ENCODE data around the gene GLG1.

Gene GLG1

DNA sequence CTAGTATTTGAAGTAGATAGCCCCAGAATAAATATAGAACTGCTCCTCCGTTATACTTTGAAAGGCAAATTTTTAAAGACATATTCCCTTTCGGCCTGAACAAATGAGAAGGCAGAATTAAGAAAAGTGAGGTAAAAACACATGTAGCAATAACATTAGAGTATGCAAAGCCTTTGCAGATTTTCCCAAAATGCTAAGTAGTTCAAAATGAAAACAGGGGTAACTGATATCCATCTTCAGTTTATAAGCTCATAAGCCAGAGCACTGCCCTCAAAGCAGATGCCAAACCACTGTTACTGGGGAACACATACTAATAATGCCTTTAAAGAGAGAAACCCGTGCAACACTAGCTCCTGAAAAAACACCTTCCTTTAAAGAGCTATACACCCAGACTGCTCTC, 134.4 kb downstream of the GLG1 start:
- TF ChIP-seq EGR1 (IDR thresholded peaks at IDR 0.05) (no peak), EP300 (IDR thresholded peaks at IDR 0.05; ENCODE audit: borderline replicate concordance) (no peak), CEBPB (IDR thresholded peaks at IDR 0.05) (no peak), NFIC (IDR thresholded peaks at IDR 0.05) (no peak), RAD21 (IDR thresholded peaks at IDR 0.05; ENCODE audit: low read depth) (no peak), TEAD4 (IDR thresholded peaks at IDR 0.05) (no peak), TCF12 (IDR thresholded peaks at IDR 0.05; ENCODE audit: low read depth) (no peak), ZBTB7A (IDR thresholded peaks at IDR 0.05; ENCODE audit: low read depth) (no peak), YY1 (IDR thresholded peaks at IDR 0.05; ENCODE audit: low read depth) (no peak)
- TF ChIP-seq, protein P1, sequence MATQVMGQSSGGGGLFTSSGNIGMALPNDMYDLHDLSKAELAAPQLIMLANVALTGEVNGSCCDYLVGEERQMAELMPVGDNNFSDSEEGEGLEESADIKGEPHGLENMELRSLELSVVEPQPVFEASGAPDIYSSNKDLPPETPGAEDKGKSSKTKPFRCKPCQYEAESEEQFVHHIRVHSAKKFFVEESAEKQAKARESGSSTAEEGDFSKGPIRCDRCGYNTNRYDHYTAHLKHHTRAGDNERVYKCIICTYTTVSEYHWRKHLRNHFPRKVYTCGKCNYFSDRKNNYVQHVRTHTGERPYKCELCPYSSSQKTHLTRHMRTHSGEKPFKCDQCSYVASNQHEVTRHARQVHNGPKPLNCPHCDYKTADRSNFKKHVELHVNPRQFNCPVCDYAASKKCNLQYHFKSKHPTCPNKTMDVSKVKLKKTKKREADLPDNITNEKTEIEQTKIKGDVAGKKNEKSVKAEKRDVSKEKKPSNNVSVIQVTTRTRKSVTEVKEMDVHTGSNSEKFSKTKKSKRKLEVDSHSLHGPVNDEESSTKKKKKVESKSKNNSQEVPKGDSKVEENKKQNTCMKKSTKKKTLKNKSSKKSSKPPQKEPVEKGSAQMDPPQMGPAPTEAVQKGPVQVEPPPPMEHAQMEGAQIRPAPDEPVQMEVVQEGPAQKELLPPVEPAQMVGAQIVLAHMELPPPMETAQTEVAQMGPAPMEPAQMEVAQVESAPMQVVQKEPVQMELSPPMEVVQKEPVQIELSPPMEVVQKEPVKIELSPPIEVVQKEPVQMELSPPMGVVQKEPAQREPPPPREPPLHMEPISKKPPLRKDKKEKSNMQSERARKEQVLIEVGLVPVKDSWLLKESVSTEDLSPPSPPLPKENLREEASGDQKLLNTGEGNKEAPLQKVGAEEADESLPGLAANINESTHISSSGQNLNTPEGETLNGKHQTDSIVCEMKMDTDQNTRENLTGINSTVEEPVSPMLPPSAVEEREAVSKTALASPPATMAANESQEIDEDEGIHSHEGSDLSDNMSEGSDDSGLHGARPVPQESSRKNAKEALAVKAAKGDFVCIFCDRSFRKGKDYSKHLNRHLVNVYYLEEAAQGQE (IDR thresholded peaks at IDR 0.05; ENCODE audit: low read depth): no peak
- TF ChIP-seq, protein P2, sequence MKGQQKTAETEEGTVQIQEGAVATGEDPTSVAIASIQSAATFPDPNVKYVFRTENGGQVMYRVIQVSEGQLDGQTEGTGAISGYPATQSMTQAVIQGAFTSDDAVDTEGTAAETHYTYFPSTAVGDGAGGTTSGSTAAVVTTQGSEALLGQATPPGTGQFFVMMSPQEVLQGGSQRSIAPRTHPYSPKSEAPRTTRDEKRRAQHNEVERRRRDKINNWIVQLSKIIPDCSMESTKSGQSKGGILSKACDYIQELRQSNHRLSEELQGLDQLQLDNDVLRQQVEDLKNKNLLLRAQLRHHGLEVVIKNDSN (IDR thresholded peaks at IDR 0.05): no peak

DNA sequence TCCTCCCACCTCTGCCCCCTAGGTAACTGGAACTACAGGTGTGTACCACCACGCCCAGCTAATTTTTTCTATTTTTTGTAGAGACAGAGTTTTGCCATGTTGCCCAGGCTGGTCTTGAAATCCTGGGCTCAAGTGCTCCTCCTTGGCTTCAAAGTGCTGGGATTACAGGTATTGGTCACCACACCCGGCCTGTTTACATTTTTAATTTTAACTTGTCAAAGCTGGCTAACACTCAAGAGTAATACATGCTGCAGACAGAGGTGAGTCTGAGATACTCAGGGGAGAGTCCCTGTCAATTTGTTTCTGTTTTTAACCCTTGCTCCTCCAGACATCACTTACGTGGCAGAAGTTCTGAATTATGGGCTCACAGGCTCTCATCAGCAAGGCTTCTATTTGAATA, 134.9 kb downstream of the GLG1 start:
- TF ChIP-seq, protein P1 (IDR thresholded peaks at IDR 0.05; ENCODE audit: low read depth): no peak
- TF ChIP-seq EP300 (IDR thresholded peaks at IDR 0.05; ENCODE audit: borderline replicate concordance): no peak
- no peak for TF ChIP-seq RAD21 (IDR thresholded peaks at IDR 0.05; ENCODE audit: low read depth)
- no peak for TF ChIP-seq NFIC (IDR thresholded peaks at IDR 0.05)
- TF ChIP-seq, protein P3, sequence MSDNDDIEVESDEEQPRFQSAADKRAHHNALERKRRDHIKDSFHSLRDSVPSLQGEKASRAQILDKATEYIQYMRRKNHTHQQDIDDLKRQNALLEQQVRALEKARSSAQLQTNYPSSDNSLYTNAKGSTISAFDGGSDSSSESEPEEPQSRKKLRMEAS (IDR thresholded peaks at IDR 0.05): no peak

DNA sequence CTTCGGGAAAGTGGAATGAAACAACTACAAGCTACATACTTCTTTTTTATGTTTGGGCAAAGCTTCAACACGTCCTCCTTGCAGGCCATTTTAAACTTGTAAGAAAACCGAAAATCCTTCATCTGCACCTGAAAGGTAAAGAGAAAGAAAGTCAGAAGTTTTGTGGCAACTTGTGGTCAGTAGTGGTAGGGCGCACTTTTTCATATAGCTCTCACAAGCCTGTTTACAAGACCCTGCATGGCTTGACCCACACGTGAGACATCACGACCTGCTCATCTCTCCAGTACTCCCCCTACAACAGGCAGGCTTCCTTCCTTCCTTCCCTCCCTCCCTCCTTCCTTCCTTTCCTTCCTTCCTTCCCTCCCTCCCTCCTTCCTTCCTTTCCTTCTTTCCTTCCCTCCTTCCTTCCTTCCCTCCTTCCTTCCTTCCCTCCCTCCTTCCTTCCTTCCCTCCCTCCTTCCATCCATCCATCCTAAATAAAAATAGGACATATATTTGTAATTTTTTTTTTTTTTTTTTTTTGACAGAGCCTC, 136.9 kb downstream of the GLG1 start:
- no peak for TF ChIP-seq FOXM1 (IDR thresholded peaks at IDR 0.05; ENCODE audit: borderline replicate concordance, low read depth)
- TF ChIP-seq TEAD4 (IDR thresholded peaks at IDR 0.05): no peak
- no peak for TF ChIP-seq ZBTB7A (IDR thresholded peaks at IDR 0.05; ENCODE audit: low read depth)
- TF ChIP-seq CREB1 (IDR thresholded peaks at IDR 0.05; ENCODE audit: low read depth): no peak
- TF ChIP-seq, protein P1 (IDR thresholded peaks at IDR 0.05; ENCODE audit: low read depth): no peak
- TF ChIP-seq, protein P3 (IDR thresholded peaks at IDR 0.05): no peak
- TF ChIP-seq YY1 (IDR thresholded peaks at IDR 0.05; ENCODE audit: low read depth): no peak
- TF ChIP-seq TAF1 (IDR thresholded peaks at IDR 0.05; ENCODE audit: low read depth): no peak
- TF ChIP-seq TCF12 (IDR thresholded peaks at IDR 0.05; ENCODE audit: low read depth): no peak
- TF ChIP-seq EP300 (IDR thresholded peaks at IDR 0.05; ENCODE audit: borderline replicate concordance): no peak
- TF ChIP-seq RAD21 (IDR thresholded peaks at IDR 0.05; ENCODE audit: low read depth): no peak

DNA sequence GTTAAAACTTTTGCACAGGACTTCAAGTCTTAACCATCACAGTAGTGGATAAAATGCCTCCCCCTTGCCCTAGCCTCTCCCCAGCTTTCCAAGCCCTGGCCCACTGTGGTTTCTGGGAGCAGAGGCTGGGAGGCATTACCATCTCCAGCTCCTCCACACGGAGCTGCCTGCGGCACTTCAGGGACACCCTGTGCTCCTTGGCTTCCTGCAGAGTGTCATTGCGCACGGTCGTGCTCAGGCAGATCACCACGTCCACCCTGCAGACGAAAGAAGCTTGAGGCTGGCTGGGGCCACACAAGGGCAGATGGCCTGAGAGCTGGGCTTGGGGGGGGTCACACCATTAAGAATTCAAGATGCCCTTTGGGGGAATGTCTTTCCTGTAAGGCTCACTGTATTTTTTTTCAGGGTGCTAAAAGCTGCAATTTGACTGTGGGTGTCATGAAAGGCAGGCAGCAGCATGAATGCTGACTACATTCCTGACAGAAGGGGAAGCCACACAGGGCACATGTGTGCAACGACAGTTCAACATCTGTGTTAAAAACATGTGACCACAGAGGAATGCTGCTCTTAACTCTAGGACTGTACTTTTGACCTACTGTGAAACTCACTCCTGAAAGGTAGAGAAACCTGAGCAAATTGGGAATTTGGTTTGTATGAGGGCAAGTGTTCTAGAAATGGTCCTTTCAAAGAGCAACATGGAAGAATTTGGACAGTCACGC, 137.9 kb downstream of the GLG1 start:
- TF ChIP-seq, protein P1 (IDR thresholded peaks at IDR 0.05; ENCODE audit: low read depth): no peak
- TF ChIP-seq TCF12 (IDR thresholded peaks at IDR 0.05; ENCODE audit: low read depth) (no peak), EGR1 (IDR thresholded peaks at IDR 0.05) (no peak), NFIC (IDR thresholded peaks at IDR 0.05) (no peak), FOXM1 (IDR thresholded peaks at IDR 0.05; ENCODE audit: borderline replicate concordance, low read depth) (no peak), EP300 (IDR thresholded peaks at IDR 0.05; ENCODE audit: borderline replicate concordance) (no peak), CREB1 (IDR thresholded peaks at IDR 0.05; ENCODE audit: low read depth) (no peak), RAD21 (IDR thresholded peaks at IDR 0.05; ENCODE audit: low read depth) (no peak), CEBPB (IDR thresholded peaks at IDR 0.05) (no peak), ZBTB7A (IDR thresholded peaks at IDR 0.05; ENCODE audit: low read depth) (no peak)
- TF ChIP-seq, protein P3 (IDR thresholded peaks at IDR 0.05): no peak
- TF ChIP-seq, protein P2 (IDR thresholded peaks at IDR 0.05): no peak
